WTC11 (cell line): ENCODE results near the gene CACUL1. TPM values are rescaled to one million over a fixed set of nuclear protein-coding genes. Genes with fewer than 3 reads are reported as not detected.

Experiments used
- ATAC-seq: fragments of 200-7000 bp; cut with Tn5 transposase; 2 replicates; pipeline ENCODE4 v1.10.0; 2021; ENCODE audit warnings: mild to moderate bottlenecking, moderate library complexity
- CTCF ChIA-PET: fragments of 300-600 bp; sonication (Branson Sonifier 250); formaldehyde crosslinking; loops from one replicate; lab custom pipeline; 2021; ENCODE audit warnings: antibody characterized with exemption; lab: Charles Lee
- POLR2A ChIA-PET: fragments of 350-600 bp; sonication (Branson Sonifier 250); formaldehyde crosslinking; loops from one replicate; lab custom pipeline; 2021; ENCODE audit warnings: antibody characterized with exemption; lab: Charles Lee
- DNase-seq: peaks from one replicate; pipeline ENCODE4 v3.0.0; 2021; ENCODE audit warnings: low spot score
- H3K27ac Mint-ChIP-seq: 2 replicates; pipeline ENCODE4 v1.8.0; 2021; ENCODE audit warnings: mixed read lengths
- H3K27me3 Mint-ChIP-seq: 2 replicates; pipeline ENCODE4 v1.8.0; 2021; ENCODE audit warnings: low read depth, mild to moderate bottlenecking, moderate library complexity, mixed read lengths
- H3K36me3 Mint-ChIP-seq: 2 replicates; pipeline ENCODE4 v1.8.0; 2021; ENCODE audit warnings: mixed read lengths
- H3K4me1 Mint-ChIP-seq: 2 replicates; pipeline ENCODE4 v1.8.0; 2022; ENCODE audit warnings: mixed read lengths
- H3K4me3 Mint-ChIP-seq: 2 replicates; pipeline ENCODE4 v1.8.0; 2021; ENCODE audit warnings: mild to moderate bottlenecking, moderate library complexity, mixed read lengths
- H3K9me3 Mint-ChIP-seq: 2 replicates; pipeline ENCODE4 v1.8.0; 2021; ENCODE audit warnings: mixed read lengths
- ATF1 ChIP-seq: sonication (generic); formaldehyde crosslinking; IDR thresholded peaks from 2 replicates; pipeline ENCODE4 v1.8.1; 2023; ENCODE audit warnings: mild to moderate bottlenecking, moderate library complexity, missing genetic modification reagents
- ATF2 ChIP-seq: sonication (generic); formaldehyde crosslinking; IDR thresholded peaks from 2 replicates; pipeline ENCODE4 v1.8.1; 2022; ENCODE audit warnings: low read depth, missing genetic modification reagents, borderline replicate concordance
- ATF6 ChIP-seq: sonication (generic); formaldehyde crosslinking; IDR thresholded peaks from 2 replicates; pipeline ENCODE4 v1.8.1; 2023; ENCODE audit warnings: mild to moderate bottlenecking, missing genetic modification reagents
- CBFB ChIP-seq: sonication (generic); formaldehyde crosslinking; IDR thresholded peaks from 2 replicates; pipeline ENCODE4 v1.8.1; 2022; ENCODE audit warnings: mild to moderate bottlenecking, low read depth, missing genetic modification reagents
- CREB1 ChIP-seq: sonication (generic); formaldehyde crosslinking; IDR thresholded peaks from 2 replicates; pipeline ENCODE4 v1.8.0; 2023; ENCODE audit warnings: mild to moderate bottlenecking, missing genetic modification reagents
- EMX1 ChIP-seq: fragments of 250-450 bp; sonication (Bioruptor Pico); IDR thresholded peaks from 2 replicates; pipeline ENCODE4 v1.8.0; 2021; ENCODE audit warnings: mild to moderate bottlenecking
- ESRRA ChIP-seq: sonication (generic); formaldehyde crosslinking; IDR thresholded peaks from 2 replicates; pipeline ENCODE4 v1.8.1; 2022; ENCODE audit warnings: mild to moderate bottlenecking, missing genetic modification reagents, borderline replicate concordance
- ETV6 ChIP-seq: sonication (generic); formaldehyde crosslinking; IDR thresholded peaks from 2 replicates; pipeline ENCODE4 v1.8.1; 2022; ENCODE audit warnings: mild to moderate bottlenecking, missing genetic modification reagents
- FOXJ3 ChIP-seq: sonication (generic); formaldehyde crosslinking; IDR thresholded peaks from 2 replicates; pipeline ENCODE4 v1.9.0; 2021; ENCODE audit warnings: missing genetic modification reagents, mild to moderate bottlenecking, borderline replicate concordance
- FOXK1 ChIP-seq: sonication (generic); formaldehyde crosslinking; IDR thresholded peaks from 2 replicates; pipeline ENCODE4 v1.8.0; 2022; ENCODE audit warnings: mild to moderate bottlenecking, moderate library complexity, missing genetic modification reagents
- HMGXB4 ChIP-seq: sonication (generic); formaldehyde crosslinking; IDR thresholded peaks from 2 replicates; pipeline ENCODE4 v1.8.1; 2023; ENCODE audit warnings: mild to moderate bottlenecking, moderate library complexity, missing genetic modification reagents
- MYBL2 ChIP-seq: sonication (generic); formaldehyde crosslinking; IDR thresholded peaks from 2 replicates; pipeline ENCODE4 v1.8.1; 2023; ENCODE audit warnings: mild to moderate bottlenecking, moderate library complexity, missing genetic modification reagents
- NFATC4 ChIP-seq: fragments of 250-450 bp; sonication (Bioruptor Pico); IDR thresholded peaks from 2 replicates; pipeline ENCODE4 v1.9.0; 2021; ENCODE audit warnings: mild to moderate bottlenecking
- NR1H2 ChIP-seq: sonication (generic); formaldehyde crosslinking; IDR thresholded peaks from 2 replicates; pipeline ENCODE4 v1.9.0; 2021; ENCODE audit warnings: mild to moderate bottlenecking, moderate library complexity, missing genetic modification reagents
- NR3C1 ChIP-seq: sonication (generic); formaldehyde crosslinking; conservative IDR thresholded peaks from 2 replicates; pipeline ENCODE4 v1.8.1; 2023; ENCODE audit warnings: low read depth, mild to moderate bottlenecking, missing genetic modification reagents
- OVOL2 ChIP-seq: fragments of 250-450 bp; sonication (Bioruptor Pico); IDR thresholded peaks from 2 replicates; pipeline ENCODE4 v1.9.0; 2021; ENCODE audit warnings: mild to moderate bottlenecking, borderline replicate concordance
- SMAD3 ChIP-seq: sonication (generic); formaldehyde crosslinking; IDR thresholded peaks from 2 replicates; pipeline ENCODE4 v1.8.0; 2022; ENCODE audit warnings: missing genetic modification reagents, mild to moderate bottlenecking, borderline replicate concordance
- SP1 ChIP-seq: sonication (generic); formaldehyde crosslinking; conservative IDR thresholded peaks from 2 replicates; pipeline ENCODE4 v1.8.1; 2022; ENCODE audit warnings: missing genetic modification reagents
- ZBTB21 ChIP-seq: sonication (generic); formaldehyde crosslinking; IDR thresholded peaks from 2 replicates; pipeline ENCODE4 v1.8.1; 2023; ENCODE audit warnings: mild to moderate bottlenecking, missing genetic modification reagents, borderline replicate concordance
- ZNF232 ChIP-seq: sonication (generic); formaldehyde crosslinking; IDR thresholded peaks from 2 replicates; pipeline ENCODE4 v1.8.0; 2022; ENCODE audit warnings: mild to moderate bottlenecking, missing genetic modification reagents
- ZNF263 ChIP-seq: sonication (generic); formaldehyde crosslinking; IDR thresholded peaks from 2 replicates; pipeline ENCODE4 v1.8.1; 2022; ENCODE audit warnings: low read depth, mild to moderate bottlenecking, moderate library complexity, missing genetic modification reagents
- ZNF281 ChIP-seq: sonication (generic); formaldehyde crosslinking; IDR thresholded peaks from 2 replicates; pipeline ENCODE4 v1.8.0; 2023; ENCODE audit warnings: mild to moderate bottlenecking, missing genetic modification reagents
- ZNF423 ChIP-seq: fragments of 250-450 bp; sonication (Bioruptor Pico); IDR thresholded peaks from 2 replicates; pipeline ENCODE4 v2.1.2; 2022; ENCODE audit warnings: mild to moderate bottlenecking, moderate library complexity
- total RNA-seq: library from RNA; stranded (reverse); gene quantifications from 3 replicates; pipeline ENCODE4 v1.2.3, GENCODE V29; 2021

CACUL1 gene
- total RNA-seq, 1 experiment from 2014 or later, result 41.5 TPM

GRCh38 chr10:118642228-118642627 is 112.5 kb downstream of the CACUL1 start:
- ChIA-PET POLR2A (no interaction called here), CTCF (no interaction called here)
- TF ChIP-seq SP1 (CRISPR knock-in tag) (no peak), OVOL2 (CRISPR knock-in tag) (no peak), ESRRA (CRISPR knock-in tag) (no peak), ZNF281 (CRISPR knock-in tag) (no peak), ATF6 (no peak)
- H3K36me3 Mint-ChIP-seq, result peaks cover 21% of the 10 kb centered on the region
- peaks cover 15% of the 10 kb centered on the region for H3K4me1 Mint-ChIP-seq
- peaks cover 26% of the 10 kb centered on the region for H3K9me3 Mint-ChIP-seq
- no peak overlapping the region for H3K4me3 Mint-ChIP-seq
- ATAC-seq (no peak), DNase-seq (no peak)
- H3K27me3 Mint-ChIP-seq, result peaks cover 34% of the 10 kb centered on the region
- no peak overlapping the region for H3K27ac Mint-ChIP-seq

- ATAC-seq (peak; percentile 26; the same call in 1 of the 2 replicates), DNase-seq (no peak)
- Mint-ChIP-seq H3K27me3 (peaks cover 66% of the 10 kb centered on the region), H3K36me3 (peaks cover 21% of the 10 kb centered on the region), H3K9me3 (peaks cover 26% of the 10 kb centered on the region), H3K4me1 (peaks cover 24% of the 10 kb centered on the region), H3K27ac (no peak overlapping the region), H3K4me3 (no peak overlapping the region)
- CTCF ChIA-PET, result no interaction called here
- POLR2A ChIA-PET, result no interaction called here
- no peak for TF ChIP-seq SMAD3 (CRISPR knock-in tag)
- no peak for TF ChIP-seq MYBL2 (CRISPR knock-in tag)
- TF ChIP-seq NR1H2 (CRISPR knock-in tag), result no peak
- no peak for TF ChIP-seq EMX1
- no peak for TF ChIP-seq ZNF232
- TF ChIP-seq NFATC4, result no peak
- TF ChIP-seq ZNF263 (CRISPR knock-in tag), result no peak
Observed at GRCh38 chr10:118638680-118639079, 116.1 kb downstream of the CACUL1 start.

- ChIA-PET CTCF (interaction anchor here (0.9 to 2.4 kb wide), 6 partner anchors 9 to 71 kb away, joined by 3 to 15 read pairs (median 6); no protein-coding TSS in a partner anchor), POLR2A (interaction anchor here (0.8 to 1.1 kb wide), 2 partner anchors 9 to 119 kb away, joined by 3 to 4 read pairs; partner anchors contain the start of gene CACUL1)
- peak; percentile 65 for ATAC-seq
- Mint-ChIP-seq H3K4me1 (peaks cover 36% of the 10 kb centered on the region), H3K36me3 (peaks cover 13% of the 10 kb centered on the region), H3K4me3 (no peak overlapping the region), H3K9me3 (peaks cover 16% of the 10 kb centered on the region), H3K27ac (no peak overlapping the region), H3K27me3 (peaks cover 74% of the 10 kb centered on the region)
- TF ChIP-seq ZNF423 (CRISPR knock-in tag) (peak; percentile 73), CREB1 (no peak)
- peak; percentile 17 for DNase-seq
Observed at GRCh38 chr10:118635674-118636402, 118.9 kb downstream of the CACUL1 start.

GRCh38 chr10:118633786-118634185 is 121.0 kb downstream of the CACUL1 start:
- CTCF ChIA-PET, result interaction anchor here (0.9 kb wide), 1 partner anchor 39 kb away, joined by 3 read pairs; no protein-coding TSS in a partner anchor
- DNase-seq (no peak), ATAC-seq (no peak)
- POLR2A ChIA-PET, result no interaction called here
- Mint-ChIP-seq H3K4me3 (no peak overlapping the region), H3K36me3 (no peaks in the 10 kb centered on the region), H3K27me3 (peaks cover 69% of the 10 kb centered on the region), H3K4me1 (peaks cover 33% of the 10 kb centered on the region), H3K9me3 (no peaks in the 10 kb centered on the region), H3K27ac (no peak overlapping the region)
- TF ChIP-seq FOXJ3 (CRISPR knock-in tag) (no peak), ZNF423 (CRISPR knock-in tag) (no peak), ETV6 (CRISPR knock-in tag) (no peak), ZBTB21 (CRISPR knock-in tag) (no peak), NFATC4 (no peak), ATF2 (CRISPR knock-in tag) (no peak), NR3C1 (CRISPR knock-in tag) (no peak), FOXK1 (no peak), ATF1 (CRISPR knock-in tag) (no peak), HMGXB4 (no peak), CBFB (CRISPR knock-in tag) (no peak)
